PC-3 (cell line): ENCODE results near the gene AGAP3. TPM values are rescaled to one million over a fixed set of nuclear protein-coding genes. Genes with fewer than 3 reads are reported as not detected.

Experiments used
- total RNA-seq: library from RNA; depleted of rRNA; stranded (reverse); fragments of >200 nt; gene quantifications from 2 replicates; pipeline ENCODE4 v1.2.3, GENCODE V29; 2014; rRNA removed

The AGAP3 gene
- total RNA-seq, 1 experiment from 2014 or later = 53.5 TPM

Other genes with a start within 250 kb of the AGAP3 start
- not detected in 2 replicates for gene AOC1, start 234.0 kb upstream of the AGAP3 start, total RNA-seq
- gene KCNH2, start 108.2 kb upstream of the AGAP3 start, total RNA-seq = 0.84 and 1.6 TPM in 2 replicates
- gene NOS3, start 95.5 kb upstream of the AGAP3 start, total RNA-seq = 0.66 and 2.5 TPM in 2 replicates
- 1.2 and 1.3 TPM in 2 replicates for gene ATG9B, start 62.0 kb upstream of the AGAP3 start, total RNA-seq
- gene ABCB8, start 58.0 kb upstream of the AGAP3 start, total RNA-seq = 58.4 and 95.7 TPM in 2 replicates
- 1.7 and 2.6 TPM in 2 replicates for gene ASIC3, start 37.9 kb upstream of the AGAP3 start, total RNA-seq
- 30.6 and 40.1 TPM in 2 replicates for gene CDK5, start 28.6 kb upstream of the AGAP3 start, total RNA-seq
- 267 and 284 TPM in 2 replicates for gene SLC4A2, start 26.9 kb upstream of the AGAP3 start, total RNA-seq
- gene FASTK, start 5.7 kb upstream of the AGAP3 start, total RNA-seq = 163 and 211 TPM in 2 replicates
- 52.1 and 71.6 TPM in 2 replicates for gene TMUB1, start 3.0 kb upstream of the AGAP3 start, total RNA-seq
- not detected in 2 replicates for gene GBX1, start 81.2 kb downstream of the AGAP3 start, total RNA-seq
- not detected in 2 replicates for gene ASB10, start 100.8 kb downstream of the AGAP3 start, total RNA-seq
- gene H2BK1, start 124.0 kb downstream of the AGAP3 start, total RNA-seq = not detected in 2 replicates
- 55.5 and 75.0 TPM in 2 replicates for gene ABCF2, start 140.7 kb downstream of the AGAP3 start, total RNA-seq
- gene CHPF2, start 146.0 kb downstream of the AGAP3 start, total RNA-seq = 30.1 and 36.5 TPM in 2 replicates
- 8.6 and 9.1 TPM in 2 replicates for gene SMARCD3, start 162.2 kb downstream of the AGAP3 start, total RNA-seq